Calu3 (cell line): ENCODE measurements around the gene KDELR1. TPM values are rescaled to one million over a fixed set of nuclear protein-coding genes. Genes with fewer than 3 reads are reported as not detected.
"Not testable (repeated sequence)": the region's sequence is repeated elsewhere in the genome, so short reads cannot be mapped to it uniquely, and the experiment has no call there.

Experiments used
- BruUV-seq: library from RNA; stranded (reverse); fragments of 400-500 nt; replicated peaks from 2 replicates; lab custom pipeline; 2021; lab: Mats Ljungman, UMichigan
- CTCF ChIA-PET: fragments of 300-600 bp; sonication (Branson Sonifier 250); formaldehyde crosslinking; loops from one replicate; lab custom pipeline; 2022; ENCODE audit warnings: antibody characterized with exemption; lab: Charles Lee
- DNase-seq: peaks from one replicate; pipeline ENCODE4 v3.0.0; 2022
- H3K27ac Mint-ChIP-seq: one replicate; pipeline ENCODE4 v1.8.0; 2022; ENCODE audit warnings: mixed read lengths; ENCODE audit not compliant: unreplicated experiment
- H3K27me3 Mint-ChIP-seq: one replicate; pipeline ENCODE4 v1.8.0; 2022; ENCODE audit warnings: mixed read lengths; ENCODE audit not compliant: unreplicated experiment
- H3K36me3 Mint-ChIP-seq: one replicate; pipeline ENCODE4 v1.8.0; 2022; ENCODE audit warnings: mild to moderate bottlenecking, moderate library complexity, mixed read lengths; ENCODE audit not compliant: insufficient read depth, unreplicated experiment
- H3K4me1 Mint-ChIP-seq: one replicate; pipeline ENCODE4 v1.8.0; 2022; ENCODE audit warnings: mild to moderate bottlenecking, low read depth, mixed read lengths; ENCODE audit not compliant: unreplicated experiment
- H3K4me3 Mint-ChIP-seq: one replicate; pipeline ENCODE4 v1.8.0; 2022; ENCODE audit warnings: mild to moderate bottlenecking, low read depth, moderate library complexity, mixed read lengths; ENCODE audit not compliant: unreplicated experiment
- H3K9me3 Mint-ChIP-seq: one replicate; pipeline ENCODE4 v1.8.0; 2022; ENCODE audit warnings: low read depth, mixed read lengths; ENCODE audit not compliant: unreplicated experiment
- intact Hi-C: fragments of 100-400 bp; cut with micrococcal nuclease; formaldehyde crosslinking; loops from one replicate; pipeline ENCODE4 v1.10.0; 2022; ENCODE audit not compliant: unreplicated experiment
- total RNA-seq: library from RNA; stranded (reverse); gene quantifications from 2 replicates; pipeline ENCODE4 v1.2.3, GENCODE V29; 2022
- TF ChIP-seq, protein P1 (sequence below): fragments of 200-600 bp; IDR thresholded peaks from one replicate; pipeline ENCODE4 v1.8.0; 2022; ENCODE audit warnings: antibody characterized with exemption; ENCODE audit not compliant: unreplicated experiment

The KDELR1 gene
- total RNA-seq, 1 experiment from 2014 or later: 194 TPM

DNA sequence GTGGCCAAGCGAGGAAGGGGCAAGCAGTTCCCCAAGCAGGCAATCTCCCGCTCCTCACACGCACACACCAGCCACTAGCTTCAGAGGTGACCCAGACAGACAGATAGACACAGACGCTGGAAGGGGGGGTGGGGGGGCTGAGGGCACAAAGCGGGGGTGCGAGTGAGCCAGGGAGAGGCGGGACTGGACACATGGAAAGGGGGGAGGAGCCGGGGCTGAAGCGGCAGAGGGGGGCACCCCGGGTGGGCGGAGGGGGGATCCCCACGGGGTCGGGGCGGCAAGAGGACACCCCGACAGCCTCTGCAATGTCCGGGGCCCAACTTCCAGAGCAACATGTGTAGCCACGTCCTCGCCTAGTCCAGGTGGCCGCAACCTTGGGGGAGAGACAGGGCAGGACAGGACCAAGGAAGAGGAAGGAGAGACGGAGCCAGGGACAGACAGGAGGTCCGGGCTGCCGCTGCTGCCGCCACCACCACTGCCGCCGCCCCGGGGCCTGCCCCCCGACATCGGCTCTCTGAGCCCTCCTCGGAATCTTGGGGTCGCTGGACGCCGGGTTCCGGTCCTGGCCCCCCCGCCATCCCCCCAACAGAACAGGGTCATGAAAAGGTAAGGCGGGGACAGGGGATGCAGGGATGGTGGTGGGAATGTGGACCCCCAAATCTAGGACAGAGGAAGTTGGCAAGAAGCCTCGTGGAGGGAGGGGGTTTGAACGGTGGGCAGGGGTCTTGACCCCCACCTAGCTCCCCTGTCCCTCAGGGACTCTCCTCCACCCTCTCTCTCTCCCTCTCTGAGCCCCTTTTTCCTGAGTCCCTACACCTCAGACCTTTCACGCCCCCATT lies 3.2 kb upstream of the KDELR1 start:
- BruUV-seq: no TSS peak
- H3K4me1 Mint-ChIP-seq: peaks cover 31% of the 10 kb centered on the region
- CTCF ChIA-PET: interaction anchor here (0.7 to 0.8 kb wide), 2 partner anchors 194 to 520 kb away, joined by 3 to 6 read pairs; no protein-coding TSS in a partner anchor
- intact Hi-C loops: no loop called here
- no peak for DNase-seq
- peaks cover 47% of the 10 kb centered on the region for H3K36me3 Mint-ChIP-seq
- H3K27ac Mint-ChIP-seq: no peak overlapping the region
- TF ChIP-seq, protein P1, sequence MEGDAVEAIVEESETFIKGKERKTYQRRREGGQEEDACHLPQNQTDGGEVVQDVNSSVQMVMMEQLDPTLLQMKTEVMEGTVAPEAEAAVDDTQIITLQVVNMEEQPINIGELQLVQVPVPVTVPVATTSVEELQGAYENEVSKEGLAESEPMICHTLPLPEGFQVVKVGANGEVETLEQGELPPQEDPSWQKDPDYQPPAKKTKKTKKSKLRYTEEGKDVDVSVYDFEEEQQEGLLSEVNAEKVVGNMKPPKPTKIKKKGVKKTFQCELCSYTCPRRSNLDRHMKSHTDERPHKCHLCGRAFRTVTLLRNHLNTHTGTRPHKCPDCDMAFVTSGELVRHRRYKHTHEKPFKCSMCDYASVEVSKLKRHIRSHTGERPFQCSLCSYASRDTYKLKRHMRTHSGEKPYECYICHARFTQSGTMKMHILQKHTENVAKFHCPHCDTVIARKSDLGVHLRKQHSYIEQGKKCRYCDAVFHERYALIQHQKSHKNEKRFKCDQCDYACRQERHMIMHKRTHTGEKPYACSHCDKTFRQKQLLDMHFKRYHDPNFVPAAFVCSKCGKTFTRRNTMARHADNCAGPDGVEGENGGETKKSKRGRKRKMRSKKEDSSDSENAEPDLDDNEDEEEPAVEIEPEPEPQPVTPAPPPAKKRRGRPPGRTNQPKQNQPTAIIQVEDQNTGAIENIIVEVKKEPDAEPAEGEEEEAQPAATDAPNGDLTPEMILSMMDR: no peak
- H3K4me3 Mint-ChIP-seq: peak overlapping the region; percentile 19
- H3K27me3 Mint-ChIP-seq: peaks cover 80% of the 10 kb centered on the region
- peaks cover 3% of the 10 kb centered on the region for H3K9me3 Mint-ChIP-seq

DNA sequence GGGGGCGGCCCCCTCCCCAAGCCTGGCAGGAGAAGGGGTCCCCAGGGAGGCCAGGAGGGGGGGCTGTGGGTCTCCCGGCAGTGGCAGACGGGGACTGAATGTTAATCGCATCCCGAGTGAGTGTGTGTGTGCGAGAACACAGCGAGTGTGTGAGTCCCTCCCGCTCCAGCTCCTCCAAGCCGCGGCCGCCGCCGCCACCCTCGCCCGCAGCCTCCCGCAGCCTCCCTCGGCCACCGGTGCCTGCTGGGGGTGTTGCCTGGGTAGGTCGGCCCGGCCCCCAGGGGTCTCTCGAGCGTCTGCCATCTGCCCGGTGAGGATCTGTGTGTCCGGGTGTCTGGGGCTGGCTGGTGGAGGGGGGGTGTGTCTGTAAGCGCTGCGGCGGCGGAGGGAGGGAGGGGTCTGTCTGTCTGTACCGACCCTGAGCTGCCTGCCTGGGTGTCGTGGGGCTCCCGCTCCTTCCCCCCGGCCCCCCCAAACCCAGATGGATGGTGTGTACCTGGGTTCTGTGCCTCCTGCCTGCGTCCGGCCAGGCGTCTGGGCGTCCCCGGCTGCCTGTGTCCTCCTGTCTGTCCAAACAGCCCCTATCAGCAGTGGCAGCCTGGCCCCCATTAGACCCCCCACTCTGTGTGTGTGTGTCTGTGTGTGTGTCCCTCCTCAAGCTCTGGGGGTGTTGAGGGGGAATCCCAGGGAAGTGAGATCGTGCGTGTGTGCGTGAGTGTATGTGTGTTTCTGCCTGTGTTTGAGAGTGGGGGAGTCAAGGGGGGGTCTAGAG lies 2.4 kb upstream of the KDELR1 start, which contains the start of gene GRIN2D:
TSS of gene GRIN2D (plus strand) at position 110 of the 772 bp plus-strand sequence. CDS start 4,725 bp downstream, outside the sequence.
- intact Hi-C loops: no loop called here
- Mint-ChIP-seq H3K9me3 (no peaks in the 10 kb centered on the region), H3K27ac (no peak within 1 kb of the TSS), H3K27me3 (peaks cover 74% of the 10 kb centered on the region), H3K4me3 (peak within 1 kb of the TSS; percentile 19), H3K4me1 (peaks cover 24% of the 10 kb centered on the region), H3K36me3 (peaks cover 46% of the 10 kb centered on the region)
- DNase-seq: no peak
- BruUV-seq: no TSS peak
- TF ChIP-seq, protein P1: no peak
- CTCF ChIA-PET: interaction anchor here (0.6 to 0.8 kb wide), 4 partner anchors 39 to 1752 kb away, joined by 3 to 6 read pairs (median 4); no protein-coding TSS in a partner anchor

DNA sequence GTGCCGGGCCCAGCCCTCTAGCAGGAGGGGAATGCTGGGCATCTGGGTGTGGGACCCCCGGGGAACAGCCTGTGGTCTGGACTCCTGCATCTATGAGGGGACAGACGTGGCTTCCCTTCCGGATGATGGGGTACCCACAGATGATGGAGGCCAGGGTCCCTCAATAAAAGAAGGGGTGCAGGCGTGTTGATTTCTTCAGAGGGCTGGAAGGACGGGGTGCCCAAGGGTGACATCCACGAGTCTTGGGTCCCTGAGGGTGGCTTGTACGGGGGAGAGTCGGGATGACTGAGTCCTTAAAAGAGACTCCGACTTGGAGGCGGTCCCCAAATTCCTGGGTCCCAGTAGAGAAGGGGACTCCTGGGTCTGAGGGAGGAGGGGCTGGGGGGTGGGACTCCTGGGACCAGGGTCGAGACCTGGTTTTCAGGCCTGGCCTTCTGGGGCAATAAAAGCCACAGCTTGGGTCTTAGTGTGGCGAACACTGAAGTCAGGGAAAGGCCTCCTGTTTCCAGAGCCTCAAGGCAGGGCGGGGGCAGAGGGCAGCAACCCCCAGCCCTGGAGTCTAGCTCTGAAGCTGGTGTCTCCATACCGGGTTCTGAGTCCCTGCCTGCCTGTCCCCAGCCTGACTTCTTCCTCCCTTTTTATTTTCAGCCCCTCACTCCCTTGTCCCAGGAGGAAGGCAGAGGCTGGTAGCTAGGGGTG lies 1.7 kb upstream of the KDELR1 start:
- H3K4me3 Mint-ChIP-seq: peak overlapping the region; percentile 19
- BruUV-seq: no TSS peak
- TF ChIP-seq, protein P1: no peak
- CTCF ChIA-PET: interaction anchor here (0.6 to 0.7 kb wide), 2 partner anchors 40 to 1753 kb away, joined by 3 to 4 read pairs; no protein-coding TSS in a partner anchor
- intact Hi-C loops: no loop called here
- H3K27me3 Mint-ChIP-seq: peaks cover 67% of the 10 kb centered on the region
- no peak for DNase-seq
- peaks cover 49% of the 10 kb centered on the region for H3K36me3 Mint-ChIP-seq
- H3K27ac Mint-ChIP-seq: no peak overlapping the region
- no peaks in the 10 kb centered on the region for H3K9me3 Mint-ChIP-seq
- peaks cover 20% of the 10 kb centered on the region for H3K4me1 Mint-ChIP-seq

DNA sequence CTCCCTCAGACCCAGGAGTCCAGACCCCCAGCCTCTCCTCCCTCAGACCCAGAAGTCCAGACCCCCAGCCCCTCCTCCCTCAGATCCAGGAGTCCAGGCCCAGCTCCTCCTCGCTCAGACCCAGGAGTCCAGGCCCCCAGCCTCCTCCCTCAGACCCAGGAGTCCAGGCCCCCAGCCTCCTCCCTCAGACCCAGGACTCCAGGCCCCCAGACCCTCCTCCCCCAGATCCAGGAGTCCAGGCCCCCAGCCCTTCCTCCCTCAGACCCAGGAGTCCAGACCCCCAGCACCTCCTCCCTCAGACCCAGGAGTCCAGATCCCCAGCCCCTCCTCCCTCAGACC lies 624 bp upstream of the KDELR1 start:
- BruUV-seq, H3K4me1 Mint-ChIP-seq: not testable (repeated sequence)

More for the DNA sequence above, 624 bp upstream of the KDELR1 start:
- Mint-ChIP-seq H3K27me3 (peaks cover 57% of the 10 kb centered on the region), H3K4me3 (peak overlapping the region; percentile 10), H3K36me3 (peaks cover 50% of the 10 kb centered on the region)
- DNase-seq, H3K9me3 Mint-ChIP-seq, intact Hi-C loops, H3K27ac Mint-ChIP-seq: not testable (repeated sequence)
- CTCF ChIA-PET: interaction anchor here (0.6 to 2.1 kb wide), 18 partner anchors 10 to 217 kb away, joined by 3 to 27 read pairs (median 6); partner anchors contain the start of genes GRWD1, SYNGR4 and TMEM143
